Measurements from ENCODE around the gene EMC6. TPM values are rescaled to one million over a fixed set of nuclear protein-coding genes. Genes with fewer than 3 reads are reported as not detected.

The EMC6 gene
- total RNA-seq, 1 donor from 2014 or later: 44.4 TPM

DNA sequence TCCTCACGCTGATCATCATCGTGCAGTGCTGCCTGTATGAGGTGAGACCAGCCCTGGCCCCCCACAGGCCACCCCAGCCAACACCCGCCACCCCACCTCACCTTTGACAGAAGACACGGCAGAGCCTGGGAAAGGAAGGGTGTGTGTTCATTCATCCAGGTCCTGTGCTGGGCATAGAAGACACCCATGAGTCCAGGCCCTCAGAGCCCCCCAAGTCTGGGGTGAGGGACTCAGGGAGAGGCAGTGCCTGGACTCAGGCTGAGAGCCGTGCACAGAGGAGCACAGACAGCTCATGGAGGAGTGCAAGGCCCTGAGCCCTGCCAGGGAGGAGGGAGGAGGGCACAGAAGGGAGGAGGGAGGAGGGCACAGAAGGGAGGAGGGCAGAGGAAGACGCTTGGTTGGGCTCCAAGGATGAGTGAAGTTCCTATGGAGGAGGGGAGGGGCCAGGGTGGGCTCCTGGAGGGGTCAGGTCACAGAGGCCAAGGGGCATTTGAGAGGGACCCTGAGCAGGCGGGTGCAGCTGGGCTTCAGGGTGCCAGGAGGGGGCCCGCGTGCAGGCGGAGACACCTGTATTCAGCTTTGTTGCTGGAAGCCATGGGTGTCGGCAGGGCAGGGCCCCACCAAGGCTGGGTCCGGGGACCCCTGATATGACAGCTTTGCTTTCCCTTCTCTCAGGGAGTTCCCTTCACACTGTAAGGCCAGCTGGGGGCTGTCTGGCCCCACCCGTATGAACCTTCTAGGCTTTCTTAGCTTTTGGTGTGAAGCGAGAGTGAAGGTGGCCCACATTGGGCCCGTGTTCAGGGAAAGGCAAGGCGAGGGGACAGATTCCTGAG is 11.6 kb upstream of the EMC6 start:
- H3K9me3 Mint-ChIP-seq (ENCODE audit: unreplicated experiment): no peaks in the 10 kb centered on the region
- no peak for DNase-seq
- TF ChIP-seq, protein P1, sequence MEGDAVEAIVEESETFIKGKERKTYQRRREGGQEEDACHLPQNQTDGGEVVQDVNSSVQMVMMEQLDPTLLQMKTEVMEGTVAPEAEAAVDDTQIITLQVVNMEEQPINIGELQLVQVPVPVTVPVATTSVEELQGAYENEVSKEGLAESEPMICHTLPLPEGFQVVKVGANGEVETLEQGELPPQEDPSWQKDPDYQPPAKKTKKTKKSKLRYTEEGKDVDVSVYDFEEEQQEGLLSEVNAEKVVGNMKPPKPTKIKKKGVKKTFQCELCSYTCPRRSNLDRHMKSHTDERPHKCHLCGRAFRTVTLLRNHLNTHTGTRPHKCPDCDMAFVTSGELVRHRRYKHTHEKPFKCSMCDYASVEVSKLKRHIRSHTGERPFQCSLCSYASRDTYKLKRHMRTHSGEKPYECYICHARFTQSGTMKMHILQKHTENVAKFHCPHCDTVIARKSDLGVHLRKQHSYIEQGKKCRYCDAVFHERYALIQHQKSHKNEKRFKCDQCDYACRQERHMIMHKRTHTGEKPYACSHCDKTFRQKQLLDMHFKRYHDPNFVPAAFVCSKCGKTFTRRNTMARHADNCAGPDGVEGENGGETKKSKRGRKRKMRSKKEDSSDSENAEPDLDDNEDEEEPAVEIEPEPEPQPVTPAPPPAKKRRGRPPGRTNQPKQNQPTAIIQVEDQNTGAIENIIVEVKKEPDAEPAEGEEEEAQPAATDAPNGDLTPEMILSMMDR (IDR thresholded peaks at IDR 0.05; ENCODE audit: partially characterized antibody, unreplicated experiment): no peak
- H3K27ac Mint-ChIP-seq (ENCODE audit: unreplicated experiment): no peak overlapping the region
- no peak overlapping the region for H3K4me3 Mint-ChIP-seq (ENCODE audit: unreplicated experiment)
- no peaks in the 10 kb centered on the region for H3K36me3 Mint-ChIP-seq (ENCODE audit: unreplicated experiment)
- peaks cover 8% of the 10 kb centered on the region for H3K27me3 Mint-ChIP-seq (ENCODE audit: unreplicated experiment)
- H3K4me1 Mint-ChIP-seq (ENCODE audit: low read depth, unreplicated experiment): no peaks in the 10 kb centered on the region

DNA sequence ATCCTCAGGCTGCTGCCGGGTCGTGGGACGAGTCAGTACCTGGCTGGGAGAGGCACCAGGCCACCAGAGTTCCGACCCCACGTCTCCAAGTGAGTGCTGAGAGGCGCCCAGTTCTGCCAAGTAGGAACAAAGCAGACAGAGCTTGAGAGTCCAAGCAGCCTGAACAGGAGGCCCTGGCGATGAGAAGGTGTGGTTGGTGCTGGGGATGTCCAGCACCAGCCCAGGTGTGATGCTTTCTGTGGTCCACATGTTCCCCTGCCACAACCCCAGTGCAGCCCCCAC is 11.1 kb upstream of the EMC6 start:
- Mint-ChIP-seq H3K4me3 (ENCODE audit: unreplicated experiment) (no peak overlapping the region), H3K4me1 (ENCODE audit: low read depth, unreplicated experiment) (no peaks in the 10 kb centered on the region), H3K27me3 (ENCODE audit: unreplicated experiment) (peaks cover 9% of the 10 kb centered on the region)

DNA sequence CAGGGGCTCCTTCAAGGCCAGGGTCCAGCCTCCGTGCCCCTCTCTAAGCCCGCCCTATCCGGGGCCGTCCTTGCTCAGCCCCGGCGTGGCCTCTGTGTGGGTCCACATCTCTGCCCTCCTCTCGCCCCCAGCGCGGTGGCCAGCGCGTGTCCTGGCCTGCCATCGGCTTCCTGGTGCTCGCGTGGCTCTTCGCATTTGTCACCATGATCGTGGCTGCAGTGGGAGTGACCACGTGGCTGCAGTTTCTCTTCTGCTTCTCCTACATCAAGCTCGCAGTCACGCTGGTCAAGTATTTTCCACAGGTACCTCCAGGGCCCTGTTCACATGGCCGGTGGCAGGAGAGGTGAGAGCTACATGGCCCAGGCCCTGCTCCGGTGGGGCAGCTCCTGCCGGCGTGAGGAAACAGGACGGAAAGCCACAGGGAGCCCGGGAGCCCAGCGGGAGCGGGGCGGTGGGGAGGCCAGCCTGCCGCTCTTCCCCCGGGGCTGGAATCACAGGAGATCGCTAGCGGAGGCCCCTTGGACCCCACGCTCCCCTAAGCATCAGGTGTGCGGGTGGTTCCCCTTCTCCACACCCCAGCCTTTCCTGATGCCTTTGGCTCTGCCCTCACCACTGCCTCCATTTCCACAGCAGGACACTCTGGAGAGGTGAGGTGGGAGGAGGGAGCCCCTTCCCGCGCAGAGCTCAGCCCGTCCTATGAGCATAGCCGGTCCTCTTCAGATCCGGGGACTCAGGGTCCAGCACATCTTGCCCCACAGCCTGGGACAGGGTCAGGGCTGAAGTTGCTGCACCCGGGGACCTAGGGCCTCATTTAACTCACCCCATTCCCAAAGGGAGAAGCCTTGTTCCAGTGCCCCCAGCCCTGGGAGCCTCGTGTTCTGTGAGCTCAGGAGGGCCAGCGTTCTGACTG is 10.5 kb upstream of the EMC6 start:
- Mint-ChIP-seq H3K27ac (ENCODE audit: unreplicated experiment) (no peak overlapping the region), H3K36me3 (ENCODE audit: unreplicated experiment) (no peaks in the 10 kb centered on the region), H3K9me3 (ENCODE audit: unreplicated experiment) (peaks cover 4% of the 10 kb centered on the region), H3K4me3 (ENCODE audit: unreplicated experiment) (no peak overlapping the region), H3K4me1 (ENCODE audit: low read depth, unreplicated experiment) (peaks cover 3% of the 10 kb centered on the region), H3K27me3 (ENCODE audit: unreplicated experiment) (peaks cover 12% of the 10 kb centered on the region)
- TF ChIP-seq, protein P1 (IDR thresholded peaks at IDR 0.05; ENCODE audit: partially characterized antibody, unreplicated experiment): no peak
- DNase-seq: no peak

More for the DNA sequence above, 11.1 kb upstream of the EMC6 start:
- DNase-seq: no peak
- Mint-ChIP-seq H3K9me3 (ENCODE audit: unreplicated experiment) (no peaks in the 10 kb centered on the region), H3K27ac (ENCODE audit: unreplicated experiment) (no peak overlapping the region), H3K36me3 (ENCODE audit: unreplicated experiment) (no peaks in the 10 kb centered on the region)
- TF ChIP-seq, protein P1 (IDR thresholded peaks at IDR 0.05; ENCODE audit: partially characterized antibody, unreplicated experiment): no peak

DNA sequence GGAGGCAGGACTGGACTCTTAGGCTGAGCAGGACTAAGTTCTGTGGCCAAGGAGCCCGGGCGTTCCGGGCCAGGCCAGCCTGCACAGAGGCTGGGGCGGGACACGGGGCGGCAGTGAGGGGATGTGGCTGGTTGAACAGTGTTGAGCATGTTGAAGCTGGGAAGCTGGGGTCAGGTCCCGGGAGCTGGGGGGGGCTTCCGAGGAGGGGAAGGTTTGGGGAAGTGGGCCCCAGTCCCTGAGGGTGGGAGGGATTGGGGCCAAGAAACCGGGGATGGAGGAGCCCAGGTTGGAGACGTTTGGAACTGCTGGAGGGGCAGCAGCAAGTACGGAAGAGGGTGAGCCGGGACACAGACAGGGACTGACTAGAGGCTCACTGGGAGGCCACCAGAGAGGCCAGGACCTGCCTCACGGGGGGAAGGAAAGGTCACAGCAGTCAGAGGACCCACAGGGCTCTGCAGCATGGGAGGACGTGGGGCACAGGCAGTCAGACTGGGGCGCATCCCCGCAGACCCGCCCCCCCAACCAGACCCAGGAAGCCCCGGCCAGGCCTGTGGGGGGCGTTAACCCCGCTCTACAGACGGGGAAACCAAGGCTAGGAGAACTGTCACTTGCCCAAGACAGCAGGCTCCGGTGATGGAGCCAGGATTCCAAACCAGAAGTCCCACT is 9.7 kb upstream of the EMC6 start:
- no peak overlapping the region for H3K4me3 Mint-ChIP-seq (ENCODE audit: unreplicated experiment)
- TF ChIP-seq, protein P1 (IDR thresholded peaks at IDR 0.05; ENCODE audit: partially characterized antibody, unreplicated experiment): no peak
- H3K4me1 Mint-ChIP-seq (ENCODE audit: low read depth, unreplicated experiment): peaks cover 5% of the 10 kb centered on the region
- H3K27ac Mint-ChIP-seq (ENCODE audit: unreplicated experiment): no peak overlapping the region
- no peaks in the 10 kb centered on the region for H3K36me3 Mint-ChIP-seq (ENCODE audit: unreplicated experiment)
- H3K27me3 Mint-ChIP-seq (ENCODE audit: unreplicated experiment): peaks cover 17% of the 10 kb centered on the region
- peaks cover 7% of the 10 kb centered on the region for H3K9me3 Mint-ChIP-seq (ENCODE audit: unreplicated experiment)
- no peak for DNase-seq

Measured in glutamatergic neuron (in vitro differentiated cells).